Adipocyte (in vitro differentiated cells): Measurements from ENCODE around the gene HBA1.
A peak's percentile ranks its signal among the peaks of the same experiment; 100 is the strongest.

ENCODE experiments used
- DNase-seq: peaks from one replicate; pipeline ENCODE4 v3.0.0-alpha.2; 2015; ENCODE audit warnings: low read depth
- H3K27me3 ChIP-seq: replicated peaks from 2 replicates; pipeline ENCODE4 v1.7.0; 2013; ENCODE audit warnings: mild to moderate bottlenecking, low read length, moderate library complexity; ENCODE audit not compliant: control insufficient read depth, insufficient read depth
- H3K36me3 ChIP-seq: 2 replicates; pipeline ENCODE4 v1.7.0; 2013; ENCODE audit warnings: low read length, mild to moderate bottlenecking, moderate library complexity; ENCODE audit not compliant: control insufficient read depth, insufficient read depth, severe bottlenecking
- H3K4me1 ChIP-seq: 2 replicates; pipeline ENCODE4 v1.7.0; 2013; ENCODE audit warnings: mild to moderate bottlenecking, low read length, moderate library complexity; ENCODE audit not compliant: control insufficient read depth, insufficient read depth
- H3K4me3 ChIP-seq: 2 replicates; pipeline ENCODE4 v1.7.0; 2013; ENCODE audit warnings: mild to moderate bottlenecking, low read length, moderate library complexity
- H3K9ac ChIP-seq: 2 replicates; pipeline ENCODE4 v1.7.0; 2013; ENCODE audit warnings: mild to moderate bottlenecking, low read length, moderate library complexity
- H3K9me3 ChIP-seq: 2 replicates; pipeline ENCODE4 v1.7.0; 2013; ENCODE audit warnings: mild to moderate bottlenecking, low read length, moderate library complexity; ENCODE audit not compliant: control insufficient read depth

Gene HBA1

GRCh38 chr16:179211-180092, 3.0 kb downstream of the HBA1 start:
- Histone ChIP-seq H3K36me3 (no peaks in the 10 kb centered on the region), H3K9ac (no peak overlapping the region), H3K9me3 (no peaks in the 10 kb centered on the region), H3K27me3 (peaks cover 36% of the 10 kb centered on the region), H3K4me3 (no peak overlapping the region), H3K4me1 (peaks cover 8% of the 10 kb centered on the region)
- DNase-seq: no peak

GRCh38 chr16:180101-180675, 3.7 kb downstream of the HBA1 start, which contains the start of gene HBQ1:
TSS of gene HBQ1 (plus strand) at chr16:180459. CDS start at chr16:180487, 28 bp downstream.
- peaks cover 8% of the 10 kb centered on the region for H3K4me1 ChIP-seq
- no peak within 1 kb of the TSS for H3K9ac ChIP-seq
- H3K9me3 ChIP-seq: no peaks in the 10 kb centered on the region
- peak within 1 kb of the TSS; percentile 47 for H3K4me3 ChIP-seq
- H3K36me3 ChIP-seq: no peaks in the 10 kb centered on the region
- peaks cover 32% of the 10 kb centered on the region for H3K27me3 ChIP-seq
- DNase-seq: peak; percentile 66

GRCh38 chr16:180681-181564, 4.4 kb downstream of the HBA1 start:
- Histone ChIP-seq H3K36me3 (no peaks in the 10 kb centered on the region), H3K9me3 (no peaks in the 10 kb centered on the region), H3K27me3 (peaks cover 26% of the 10 kb centered on the region), H3K9ac (no peak overlapping the region), H3K4me3 (peak overlapping the region; percentile 47), H3K4me1 (peaks cover 8% of the 10 kb centered on the region)
- DNase-seq: peak; percentile 82

GRCh38 chr16:181565-182021, 5.1 kb downstream of the HBA1 start:
- no peaks in the 10 kb centered on the region for H3K36me3 ChIP-seq
- no peaks in the 10 kb centered on the region for H3K9me3 ChIP-seq
- no peak overlapping the region for H3K4me3 ChIP-seq
- peak overlapping the region; percentile 0 for H3K9ac ChIP-seq
- H3K27me3 ChIP-seq: peaks cover 26% of the 10 kb centered on the region
- DNase-seq: no peak
- H3K4me1 ChIP-seq: peaks cover 8% of the 10 kb centered on the region

GRCh38 chr16:183005-183404, 6.5 kb downstream of the HBA1 start:
- DNase-seq: no peak
- Histone ChIP-seq H3K9me3 (no peaks in the 10 kb centered on the region), H3K9ac (no peak overlapping the region), H3K27me3 (peaks cover 19% of the 10 kb centered on the region), H3K4me3 (no peak overlapping the region), H3K4me1 (peaks cover 8% of the 10 kb centered on the region), H3K36me3 (peaks cover 9% of the 10 kb centered on the region)

GRCh38 chr16:185213-185612, 8.7 kb downstream of the HBA1 start:
- Histone ChIP-seq H3K4me1 (peaks cover 6% of the 10 kb centered on the region), H3K36me3 (peaks cover 30% of the 10 kb centered on the region), H3K27me3 (no peaks in the 10 kb centered on the region), H3K4me3 (no peak overlapping the region), H3K9ac (no peak overlapping the region), H3K9me3 (no peaks in the 10 kb centered on the region)
- no peak for DNase-seq

GRCh38 chr16:185691-186090, 9.2 kb downstream of the HBA1 start:
- H3K36me3 ChIP-seq: peaks cover 35% of the 10 kb centered on the region
- no peak for DNase-seq
- H3K9me3 ChIP-seq: no peaks in the 10 kb centered on the region
- H3K9ac ChIP-seq: no peak overlapping the region
- peaks cover 5% of the 10 kb centered on the region for H3K4me1 ChIP-seq
- no peak overlapping the region for H3K4me3 ChIP-seq
- no peaks in the 10 kb centered on the region for H3K27me3 ChIP-seq

- Histone ChIP-seq H3K36me3 (peaks cover 51% of the 10 kb centered on the region), H3K9ac (no peak overlapping the region)
- no peak for DNase-seq
These were observed 10.8 kb downstream of the HBA1 start for GRCh38 chr16:187330-187729.

GRCh38 chr16:188674-189073, 12.2 kb downstream of the HBA1 start:
- no peaks in the 10 kb centered on the region for H3K9me3 ChIP-seq
- no peak overlapping the region for H3K9ac ChIP-seq
- no peaks in the 10 kb centered on the region for H3K4me1 ChIP-seq
- H3K27me3 ChIP-seq: no peaks in the 10 kb centered on the region
- no peak for DNase-seq
- peaks cover 65% of the 10 kb centered on the region for H3K36me3 ChIP-seq
- no peak overlapping the region for H3K4me3 ChIP-seq

More at GRCh38 chr16:187330-187729, 10.8 kb downstream of the HBA1 start:
- no peaks in the 10 kb centered on the region for H3K9me3 ChIP-seq
- H3K27me3 ChIP-seq: no peaks in the 10 kb centered on the region
- H3K4me1 ChIP-seq: no peaks in the 10 kb centered on the region
- no peak overlapping the region for H3K4me3 ChIP-seq

- no peaks in the 10 kb centered on the region for H3K4me1 ChIP-seq
- no peaks in the 10 kb centered on the region for H3K9me3 ChIP-seq
- H3K36me3 ChIP-seq: peaks cover 74% of the 10 kb centered on the region
- no peak overlapping the region for H3K9ac ChIP-seq
- no peak overlapping the region for H3K4me3 ChIP-seq
- DNase-seq: no peak
- no peaks in the 10 kb centered on the region for H3K27me3 ChIP-seq
These were observed 13.2 kb downstream of the HBA1 start for GRCh38 chr16:189604-190186.
